ENCODE measurements around the gene KCNE4. TPM values are rescaled to one million over a fixed set of nuclear protein-coding genes. Genes with fewer than 3 reads are reported as not detected.

The KCNE4 gene
- total and polyA plus RNA-seq, 9 of the 15 experiments (the other 6 are each of a cell fraction or from before 2014, with no cell fraction given) = not detected

DNA sequence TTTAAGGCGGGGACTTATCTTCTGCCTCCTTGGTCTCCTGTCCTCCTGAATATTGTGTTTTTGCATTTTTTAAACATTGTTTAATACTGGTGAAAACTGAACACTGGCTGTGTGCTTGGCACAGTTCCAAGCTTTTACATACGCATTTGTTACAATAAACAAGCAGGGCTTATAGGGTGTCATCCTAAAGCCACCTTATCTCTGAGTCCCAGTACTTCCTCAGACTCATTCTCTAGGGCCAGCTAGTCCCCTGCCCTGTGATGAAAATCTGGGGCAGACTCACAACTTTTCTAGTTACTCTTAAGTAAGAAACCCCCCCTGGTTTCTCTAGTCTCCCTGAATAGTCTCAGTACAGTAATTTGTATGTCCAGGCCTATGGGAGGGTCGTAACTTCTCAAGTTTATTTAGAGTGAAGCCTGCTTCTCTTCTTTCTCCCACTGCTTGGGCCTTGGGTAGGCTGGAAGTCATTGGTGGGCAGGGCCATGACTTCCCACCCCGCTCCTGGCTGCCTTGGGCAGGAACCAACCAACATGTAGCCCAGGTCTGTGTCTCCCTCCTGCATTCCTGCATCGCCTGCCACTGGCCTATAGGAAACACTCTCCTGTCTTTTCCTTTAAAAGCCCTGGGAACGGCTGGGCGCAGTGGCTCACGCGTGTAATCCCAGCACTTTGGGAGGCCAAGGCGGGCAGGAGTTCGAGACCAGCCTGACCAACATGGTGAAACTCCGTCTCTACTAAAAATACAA lies 7.7 kb upstream of the KCNE4 start (continued):
- TF ChIP-seq HIVEP1 (CRISPR knock-in tag; IDR thresholded peaks at IDR 0.05) (no peak), STAG1 (CRISPR knock-in tag; IDR thresholded peaks at IDR 0.05; ENCODE audit: borderline replicate concordance) (no peak), TRIM28 (IDR thresholded peaks at IDR 0.05) (no peak), MTA1 (IDR thresholded peaks at IDR 0.05; ENCODE audit: borderline replicate concordance) (0 out of 2 replicates have a peak, but pooled peaks have one; percentile 20), SMAD1 (IDR thresholded peaks at IDR 0.05; ENCODE audit: low read depth, low read length, partially characterized antibody) (peak; percentile 91), CBFA2T2 (conservative IDR thresholded peaks at IDR 0.05) (peak; percentile 71), NFE2 (IDR thresholded peaks at IDR 0.05; ENCODE audit: low read depth) (peak; percentile 47), ZEB2 (IDR thresholded peaks at IDR 0.05) (peak; percentile 66; the same call in 1 of the 2 replicates), CBX8 (IDR thresholded peaks at IDR 0.05; ENCODE audit: borderline replicate concordance, extremely low read depth, low read depth, low read length, poor library complexity, severe bottlenecking) (no peak), BRD9 (IDR thresholded peaks at IDR 0.05; ENCODE audit: low read depth, partially characterized antibody) (peak; percentile 13), CBFA2T3 (IDR thresholded peaks at IDR 0.05) (peak; percentile 85), NCOA1 (IDR thresholded peaks at IDR 0.05; ENCODE audit: low read depth) (peak; percentile 24; the same call in 1 of the 2 replicates), PHF21A (IDR thresholded peaks at IDR 0.05; ENCODE audit: borderline replicate concordance, low read depth) (peak; percentile 73; the same call in 1 of the 2 replicates), ZNF668 (CRISPR knock-in tag; IDR thresholded peaks at IDR 0.05) (no peak), GATA2 (CRISPR knock-in tag; IDR thresholded peaks at IDR 0.05) (peak; percentile 57), SMARCE1 (IDR thresholded peaks at IDR 0.05) (peak; percentile 87), RCOR1 (IDR thresholded peaks at IDR 0.05; ENCODE audit: borderline replicate concordance in 1 of 2, low read depth in 2 of 2, low read length in 2 of 2) (peak; percentile 47 to 86; a peak in 3 of 4 replicates), BCOR (IDR thresholded peaks at IDR 0.05) (no peak), MTA3 (IDR thresholded peaks at IDR 0.05; ENCODE audit: borderline replicate concordance) (peak; percentile 16; the same call in 1 of the 2 replicates), HDAC2 (IDR thresholded peaks at IDR 0.05) (peak; percentile 28; the same call in 1 of the 2 replicates), LCOR (CRISPR knock-in tag; IDR thresholded peaks at IDR 0.05) (0 out of 2 replicates have a peak, but pooled peaks have one; percentile 41), COPS2 (conservative IDR thresholded peaks at IDR 0.05) (no peak), RBBP5 (IDR thresholded peaks at IDR 0.05; ENCODE audit: borderline replicate concordance, insufficient read depth, low read length, poor library complexity, severe bottlenecking) (peak; percentile 68)
- TF ChIP-seq, protein P1, sequence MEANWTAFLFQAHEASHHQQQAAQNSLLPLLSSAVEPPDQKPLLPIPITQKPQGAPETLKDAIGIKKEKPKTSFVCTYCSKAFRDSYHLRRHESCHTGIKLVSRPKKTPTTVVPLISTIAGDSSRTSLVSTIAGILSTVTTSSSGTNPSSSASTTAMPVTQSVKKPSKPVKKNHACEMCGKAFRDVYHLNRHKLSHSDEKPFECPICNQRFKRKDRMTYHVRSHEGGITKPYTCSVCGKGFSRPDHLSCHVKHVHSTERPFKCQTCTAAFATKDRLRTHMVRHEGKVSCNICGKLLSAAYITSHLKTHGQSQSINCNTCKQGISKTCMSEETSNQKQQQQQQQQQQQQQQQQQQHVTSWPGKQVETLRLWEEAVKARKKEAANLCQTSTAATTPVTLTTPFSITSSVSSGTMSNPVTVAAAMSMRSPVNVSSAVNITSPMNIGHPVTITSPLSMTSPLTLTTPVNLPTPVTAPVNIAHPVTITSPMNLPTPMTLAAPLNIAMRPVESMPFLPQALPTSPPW (CRISPR knock-in tag; IDR thresholded peaks at IDR 0.05) = peak; percentile 57; the same call in 1 of the 2 replicates
- TF ChIP-seq, protein P2, sequence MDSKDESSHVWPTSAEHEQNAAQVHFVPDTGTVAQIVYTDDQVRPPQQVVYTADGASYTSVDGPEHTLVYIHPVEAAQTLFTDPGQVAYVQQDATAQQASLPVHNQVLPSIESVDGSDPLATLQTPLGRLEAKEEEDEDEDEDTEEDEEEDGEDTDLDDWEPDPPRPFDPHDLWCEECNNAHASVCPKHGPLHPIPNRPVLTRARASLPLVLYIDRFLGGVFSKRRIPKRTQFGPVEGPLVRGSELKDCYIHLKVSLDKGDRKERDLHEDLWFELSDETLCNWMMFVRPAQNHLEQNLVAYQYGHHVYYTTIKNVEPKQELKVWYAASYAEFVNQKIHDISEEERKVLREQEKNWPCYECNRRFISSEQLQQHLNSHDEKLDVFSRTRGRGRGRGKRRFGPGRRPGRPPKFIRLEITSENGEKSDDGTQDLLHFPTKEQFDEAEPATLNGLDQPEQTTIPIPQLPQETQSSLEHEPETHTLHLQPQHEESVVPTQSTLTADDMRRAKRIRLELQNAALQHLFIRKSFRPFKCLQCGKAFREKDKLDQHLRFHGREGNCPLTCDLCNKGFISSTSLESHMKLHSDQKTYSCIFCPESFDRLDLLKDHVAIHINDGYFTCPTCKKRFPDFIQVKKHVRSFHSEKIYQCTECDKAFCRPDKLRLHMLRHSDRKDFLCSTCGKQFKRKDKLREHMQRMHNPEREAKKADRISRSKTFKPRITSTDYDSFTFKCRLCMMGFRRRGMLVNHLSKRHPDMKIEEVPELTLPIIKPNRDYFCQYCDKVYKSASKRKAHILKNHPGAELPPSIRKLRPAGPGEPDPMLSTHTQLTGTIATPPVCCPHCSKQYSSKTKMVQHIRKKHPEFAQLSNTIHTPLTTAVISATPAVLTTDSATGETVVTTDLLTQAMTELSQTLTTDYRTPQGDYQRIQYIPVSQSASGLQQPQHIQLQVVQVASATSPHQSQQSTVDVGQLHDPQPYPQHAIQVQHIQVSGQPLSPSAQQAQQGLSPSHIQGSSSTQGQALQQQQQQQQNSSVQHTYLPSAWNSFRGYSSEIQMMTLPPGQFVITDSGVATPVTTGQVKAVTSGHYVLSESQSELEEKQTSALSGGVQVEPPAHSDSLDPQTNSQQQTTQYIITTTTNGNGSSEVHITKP (IDR thresholded peaks at IDR 0.05; ENCODE audit: partially characterized antibody) = peak; percentile 12
